HT1080 (cell line): Measurements from ENCODE around the gene CKB. TPM values are rescaled to one million over a fixed set of nuclear protein-coding genes. Genes with fewer than 3 reads are reported as not detected.
"Not testable (repeated sequence)": the region's sequence is repeated elsewhere in the genome, so short reads cannot be mapped to it uniquely, and the experiment has no call there.

ENCODE experiments used
- DNase-seq: peaks from one replicate; pipeline ENCODE4 v3.0.0-alpha.2; 2015; ENCODE audit warnings: low read depth
- total RNA-seq: library from RNA; depleted of rRNA; stranded (reverse); fragments of >200 nt; shearing (Covaris generic); gene quantifications from 2 replicates; pipeline ENCODE4 v1.2.3, GENCODE V29; 2014

CKB gene
- total RNA-seq, 1 experiment from 2014 or later = 5.9 TPM

- no peak for DNase-seq
Measured at GRCh38 chr14:103528146-103528586, 5.5 kb upstream of the CKB start.

DNA sequence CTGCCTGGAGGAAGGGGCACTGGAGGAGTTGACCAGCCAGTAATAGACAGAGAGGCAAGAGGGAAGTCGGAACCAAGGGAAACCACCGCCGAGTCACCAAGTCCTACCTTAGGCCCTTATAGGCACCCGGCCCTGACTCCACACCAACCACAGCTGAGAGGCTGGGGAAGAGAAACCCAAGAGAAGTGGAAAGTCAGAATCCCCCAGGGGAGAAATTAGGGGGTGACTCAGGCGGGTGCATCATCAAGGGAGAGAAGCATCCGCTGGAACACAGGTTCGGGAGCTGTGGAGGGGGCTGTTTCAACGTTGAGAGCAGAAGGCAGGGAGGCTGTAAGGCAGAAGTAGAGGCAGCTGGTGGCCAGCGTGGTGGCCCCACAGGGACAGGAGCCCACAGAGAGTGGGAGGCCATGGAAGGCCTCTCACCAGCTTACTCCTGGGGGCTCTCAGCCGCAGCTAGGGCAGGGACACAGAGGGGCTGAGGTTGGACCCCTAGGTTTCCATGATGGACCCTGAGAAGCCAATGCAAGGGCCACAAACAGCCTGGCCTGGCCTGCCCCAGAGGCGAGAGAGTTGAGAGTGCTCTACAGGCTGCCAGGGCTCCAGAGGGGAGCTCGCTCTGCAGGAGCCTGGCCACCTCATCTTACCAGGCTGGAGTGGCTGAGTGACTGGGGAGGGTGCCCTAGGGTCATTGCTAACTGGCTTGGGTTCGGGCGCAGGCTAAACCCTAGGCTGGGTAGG is 4.9 kb upstream of the CKB start:
- DNase-seq = peak; percentile 42

DNA sequence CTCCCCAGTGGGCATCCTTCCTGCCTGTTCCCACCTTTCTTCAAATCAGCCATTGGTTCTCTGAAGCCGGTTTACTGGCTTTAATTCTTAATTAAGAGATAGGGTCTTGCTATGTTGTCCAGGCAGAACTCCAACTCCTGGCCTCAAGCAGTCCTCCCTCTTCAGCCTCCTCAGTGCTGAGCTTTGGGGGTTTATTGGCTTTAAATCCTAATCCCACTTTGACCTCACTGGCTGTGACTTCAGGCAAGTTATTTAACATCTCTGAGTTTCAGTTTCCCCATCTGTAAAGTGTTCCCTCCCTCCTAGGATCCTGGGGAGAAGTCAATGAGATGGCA is 4.3 kb upstream of the CKB start:
- DNase-seq = no peak

DNA sequence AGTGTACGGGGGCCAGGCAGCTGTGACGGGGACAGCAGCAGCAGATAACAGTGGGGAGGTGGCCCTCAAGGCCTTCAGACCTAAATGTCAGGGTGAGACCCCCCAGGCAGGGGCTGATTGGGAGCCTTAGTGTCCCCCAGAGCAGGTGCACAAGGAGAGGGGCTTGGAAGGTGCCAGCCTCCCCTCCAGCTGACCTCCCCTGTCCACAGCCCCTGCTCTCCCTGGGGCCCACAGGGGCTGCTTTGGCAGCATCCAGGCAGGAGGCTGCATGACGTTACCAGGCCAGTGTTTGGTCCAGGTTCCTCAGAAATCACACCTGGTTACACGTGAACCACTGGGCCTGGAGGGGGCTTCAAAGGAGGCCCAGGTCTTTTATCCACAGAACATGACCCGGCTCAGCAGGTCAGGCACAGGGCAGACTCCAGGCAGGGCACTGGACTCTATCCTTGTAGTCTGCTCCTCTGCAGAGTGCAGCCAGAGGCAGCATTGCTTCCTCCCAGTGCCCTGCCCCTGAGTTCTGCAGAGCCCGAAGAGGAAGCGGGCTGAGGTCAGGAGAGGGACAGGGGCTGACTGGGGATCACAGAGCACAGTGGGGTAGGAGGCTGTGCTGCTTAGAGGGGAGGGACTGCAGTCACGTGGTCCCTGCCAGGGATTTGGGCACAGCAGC is 3.8 kb upstream of the CKB start:
- DNase-seq = no peak

- DNase-seq = not testable (repeated sequence)
Measured at GRCh38 chr14:103525430-103526246, 3.0 kb upstream of the CKB start.

- no peak for DNase-seq
Measured at GRCh38 chr14:103524002-103524935, 1.6 kb upstream of the CKB start.

DNA sequence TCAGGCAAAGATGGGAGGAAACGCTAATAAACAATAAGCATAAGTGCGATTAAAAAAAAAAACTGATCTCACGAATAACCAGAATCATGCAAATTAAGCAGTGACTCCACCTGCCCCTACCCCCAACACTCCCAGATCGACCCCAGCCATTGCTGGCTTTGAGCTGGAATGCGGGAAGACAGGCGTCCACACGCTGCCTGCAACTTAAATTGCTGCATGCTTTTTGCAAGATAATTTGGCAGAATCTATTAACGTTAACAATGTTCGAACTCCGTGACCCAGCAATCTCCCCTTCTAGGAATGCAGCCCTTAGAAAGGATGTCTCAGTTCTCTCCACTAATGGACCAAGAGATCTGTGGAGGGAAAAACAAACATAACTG is 935 bp upstream of the CKB start:
- DNase-seq = no peak

- no peak for DNase-seq
Measured at GRCh38 chr14:103521951-103522563, 573 bp downstream of the CKB start.

DNA sequence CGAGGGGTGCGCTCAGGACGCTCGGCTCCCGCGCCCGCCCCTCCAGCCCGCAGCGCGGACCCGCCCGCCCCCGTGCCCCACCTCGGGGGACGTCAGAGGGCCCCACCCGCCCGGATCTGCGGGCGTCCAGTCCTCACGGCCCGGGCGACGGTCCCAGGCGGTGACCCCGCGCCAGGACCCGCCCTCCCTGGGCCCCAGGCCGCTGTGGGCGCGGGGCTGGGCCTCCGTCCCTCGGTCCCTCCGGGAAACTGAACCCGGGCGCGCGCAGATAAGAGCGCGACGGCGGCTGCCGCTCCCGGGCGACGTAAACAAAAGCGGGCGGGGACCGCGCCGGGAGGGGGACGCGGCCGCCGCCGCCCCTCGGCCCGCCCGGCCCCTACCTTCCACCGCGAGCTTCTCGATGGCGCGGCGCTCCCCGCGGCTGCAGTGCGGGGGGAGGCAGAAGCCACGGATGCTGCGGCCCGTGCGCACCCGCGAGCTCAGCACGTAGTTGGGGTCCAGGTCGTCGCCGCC is 1.1 kb downstream of the CKB start:
- no peak for DNase-seq

DNA sequence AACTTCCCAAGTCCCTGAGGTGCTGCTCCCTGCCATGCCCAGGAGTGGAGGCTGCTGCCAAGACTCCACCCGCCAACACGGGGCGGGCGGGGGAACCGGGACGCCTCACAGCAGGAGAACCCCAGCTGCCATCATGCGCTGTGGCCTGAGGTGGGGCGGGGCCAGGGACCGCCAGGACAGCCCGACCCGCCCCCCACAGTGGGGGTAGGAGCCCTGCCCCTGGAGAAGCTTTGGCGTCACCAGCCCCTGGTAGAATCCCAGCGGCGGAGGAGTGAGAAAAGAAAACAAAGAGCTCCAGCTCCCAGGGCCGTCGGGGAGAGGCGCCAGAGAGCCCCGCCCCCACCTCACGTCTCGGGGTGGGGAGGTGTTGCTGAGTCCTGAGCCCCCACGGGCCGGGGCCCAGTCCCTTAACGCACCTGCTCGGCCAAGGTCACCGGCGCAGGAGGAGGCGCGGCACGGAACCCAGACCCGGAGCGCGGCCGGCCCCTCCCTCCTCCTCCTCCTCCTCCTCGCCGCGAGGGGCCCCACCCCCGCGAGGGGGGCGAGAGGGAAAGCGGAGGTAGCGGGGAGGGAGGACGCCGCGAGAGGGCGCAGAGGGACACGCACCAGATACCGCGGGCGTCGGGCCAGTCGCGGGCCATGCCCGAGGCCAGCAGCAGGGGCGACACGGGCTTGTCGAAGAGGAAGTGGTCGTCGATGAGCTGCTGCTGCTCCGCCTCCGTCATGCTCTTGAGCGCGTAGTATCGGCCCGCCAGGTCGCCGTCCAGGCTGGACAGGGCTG is 1.8 kb downstream of the CKB start:
- DNase-seq = peak; percentile 70

DNA sequence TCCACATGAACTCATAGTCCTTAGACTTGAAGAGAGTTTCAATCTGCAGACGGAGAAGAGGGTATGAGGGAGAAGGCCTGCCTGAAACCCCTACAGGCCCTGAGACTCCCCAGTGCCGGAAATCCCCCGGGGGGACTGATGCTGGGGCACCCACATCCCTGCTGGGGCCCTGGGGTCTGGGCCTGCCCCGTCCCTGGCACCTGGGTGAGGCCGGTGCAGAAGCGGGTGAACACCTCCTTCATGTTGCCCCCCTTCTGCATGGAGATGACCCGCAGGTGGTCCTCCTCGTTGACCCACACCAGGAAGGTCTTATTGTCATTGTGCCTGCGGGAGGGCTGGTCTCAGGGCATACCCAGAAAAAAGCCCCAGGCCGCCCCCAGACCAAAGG is 2.4 kb downstream of the CKB start:
- DNase-seq = no peak

DNA sequence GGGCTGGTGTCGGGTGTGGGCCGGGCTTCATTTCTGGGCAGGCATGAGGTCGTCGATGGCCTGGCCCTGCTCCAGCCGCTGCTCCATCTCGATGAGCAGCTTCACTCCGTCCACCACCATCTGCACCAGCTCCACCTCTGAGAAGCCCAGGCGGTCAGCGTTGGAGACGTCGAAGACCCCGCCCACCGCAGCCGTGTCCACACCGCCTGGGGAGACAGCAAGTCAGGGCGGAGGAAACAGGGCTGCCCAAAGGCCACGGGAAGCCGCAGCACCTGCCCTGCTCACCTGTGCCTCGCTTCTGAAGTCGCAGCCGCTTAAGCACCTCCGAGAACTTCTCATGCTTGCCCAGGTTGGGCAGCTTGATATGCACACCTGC is 2.8 kb downstream of the CKB start:
- DNase-seq = no peak

DNA sequence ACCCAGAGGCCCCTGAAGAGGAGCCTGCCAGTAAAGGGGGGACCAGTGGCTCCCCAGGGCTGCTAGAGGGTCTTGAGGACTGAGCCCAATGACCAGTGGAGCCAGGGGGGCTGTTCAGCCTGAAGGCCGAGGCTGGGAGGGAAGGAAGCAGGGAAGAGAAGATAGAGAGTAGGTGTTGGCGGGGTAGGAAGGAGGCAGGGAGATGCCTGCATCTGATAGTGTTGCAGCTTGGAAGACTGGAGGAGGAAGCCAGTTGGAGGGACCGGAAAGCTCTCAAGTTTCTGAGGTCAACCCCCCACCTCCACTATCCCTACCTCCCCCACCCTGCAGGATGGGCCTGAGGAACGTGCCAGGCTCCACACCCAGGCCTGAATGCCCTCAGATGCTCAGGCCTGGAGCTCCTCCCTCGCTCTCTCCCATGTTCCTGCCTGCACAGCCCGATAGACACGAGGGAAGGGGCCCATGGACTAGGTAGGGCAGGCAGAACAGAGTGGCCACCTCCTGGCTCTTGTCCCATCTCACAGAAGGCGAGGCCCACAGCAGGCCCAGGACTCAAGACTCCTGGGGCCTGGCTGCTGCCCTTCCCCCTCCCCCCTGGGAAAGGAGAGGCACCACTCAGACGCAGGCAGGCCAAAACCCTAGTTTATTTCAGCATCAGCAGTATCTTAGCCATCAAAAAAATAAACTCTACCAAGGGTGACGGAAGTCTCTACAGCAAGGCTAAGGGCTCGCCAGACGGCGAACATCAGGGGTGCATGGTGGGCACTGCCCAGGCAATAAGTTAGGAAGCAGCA is 3.4 kb downstream of the CKB start:
- DNase-seq = peak; percentile 86

GRCh38 chr14:103518422-103519042 is 4.1 kb downstream of the CKB start:
- DNase-seq = peak; percentile 72

GRCh38 chr14:103517721-103518421 is 4.8 kb downstream of the CKB start:
- DNase-seq = no peak

- DNase-seq = no peak
Measured at GRCh38 chr14:103517174-103517566, 5.5 kb downstream of the CKB start.

GRCh38 chr14:103516426-103517173 is 6.0 kb downstream of the CKB start:
- DNase-seq = no peak
